ENCODE results near the gene CRKL. TPM values are rescaled to one million over a fixed set of nuclear protein-coding genes. Genes with fewer than 3 reads are reported as not detected.

Gene CRKL
- total RNA-seq, 1 donor from 2014 or later = 59.5 TPM

DNA sequence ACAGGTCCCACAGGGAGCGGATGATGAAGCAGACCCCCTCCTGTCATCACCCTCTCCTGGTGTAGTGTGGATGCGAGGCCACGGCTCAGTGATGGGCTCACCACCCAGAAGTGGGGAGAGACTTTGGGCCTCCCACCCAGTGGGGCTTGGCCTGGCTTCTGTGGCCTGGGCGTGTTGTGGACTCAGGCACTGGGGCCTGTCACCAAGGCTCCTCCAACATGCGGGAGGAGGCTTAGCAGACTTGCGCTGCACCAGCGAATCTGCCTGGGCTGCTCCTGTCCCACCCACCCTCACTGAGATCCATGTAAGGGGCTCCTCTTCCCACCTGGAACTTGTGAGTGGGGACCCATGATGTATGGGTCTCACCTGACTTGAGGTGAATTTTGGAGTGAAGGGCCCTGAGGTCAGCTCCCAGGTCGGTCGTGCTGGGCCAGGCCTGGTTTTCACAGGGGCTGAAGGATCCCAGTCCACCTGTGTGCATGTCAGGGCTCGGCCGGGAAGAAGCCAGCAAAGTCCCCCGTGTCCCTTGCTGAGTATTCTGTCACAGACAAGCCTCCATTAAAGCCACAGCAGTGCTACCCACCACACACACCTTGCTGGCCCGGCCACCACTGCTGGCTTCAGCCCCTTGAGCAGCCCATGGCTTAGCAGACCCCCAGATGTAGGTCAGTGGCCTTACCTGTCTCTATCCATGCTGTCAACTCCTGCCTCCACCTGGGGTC lies 80.5 kb downstream of the CRKL start:
- Histone ChIP-seq H3K27ac (ENCODE audit: low read depth, low read length) (no peak overlapping the region), H3K36me3 (ENCODE audit: insufficient read depth, low read length) (no peaks in the 10 kb centered on the region), H2AFZ (ENCODE audit: low read depth, low read length) (no peak overlapping the region), H3K9ac (ENCODE audit: low read length) (no peak overlapping the region), H3K27me3 (ENCODE audit: insufficient read depth, low read length) (no peaks in the 10 kb centered on the region), H4K20me1 (ENCODE audit: insufficient read depth, low read length) (peaks cover 27% of the 10 kb centered on the region), H3K4me3 (ENCODE audit: insufficient read depth, low read depth, low read length) (no peak overlapping the region), H3K4me2 (ENCODE audit: low read length) (no peak overlapping the region), H3K79me2 (ENCODE audit: insufficient read depth, low read length) (peaks cover 27% of the 10 kb centered on the region), H3K4me1 (ENCODE audit: insufficient read depth, low read length) (peaks cover 17% of the 10 kb centered on the region), H3K9me3 (ENCODE audit: insufficient read depth, low read depth, low read length) (no peaks in the 10 kb centered on the region)
- FAIRE-seq (no peak), DNase-seq (ENCODE audit: low read depth) (no peak)
- TF ChIP-seq, protein P1, sequence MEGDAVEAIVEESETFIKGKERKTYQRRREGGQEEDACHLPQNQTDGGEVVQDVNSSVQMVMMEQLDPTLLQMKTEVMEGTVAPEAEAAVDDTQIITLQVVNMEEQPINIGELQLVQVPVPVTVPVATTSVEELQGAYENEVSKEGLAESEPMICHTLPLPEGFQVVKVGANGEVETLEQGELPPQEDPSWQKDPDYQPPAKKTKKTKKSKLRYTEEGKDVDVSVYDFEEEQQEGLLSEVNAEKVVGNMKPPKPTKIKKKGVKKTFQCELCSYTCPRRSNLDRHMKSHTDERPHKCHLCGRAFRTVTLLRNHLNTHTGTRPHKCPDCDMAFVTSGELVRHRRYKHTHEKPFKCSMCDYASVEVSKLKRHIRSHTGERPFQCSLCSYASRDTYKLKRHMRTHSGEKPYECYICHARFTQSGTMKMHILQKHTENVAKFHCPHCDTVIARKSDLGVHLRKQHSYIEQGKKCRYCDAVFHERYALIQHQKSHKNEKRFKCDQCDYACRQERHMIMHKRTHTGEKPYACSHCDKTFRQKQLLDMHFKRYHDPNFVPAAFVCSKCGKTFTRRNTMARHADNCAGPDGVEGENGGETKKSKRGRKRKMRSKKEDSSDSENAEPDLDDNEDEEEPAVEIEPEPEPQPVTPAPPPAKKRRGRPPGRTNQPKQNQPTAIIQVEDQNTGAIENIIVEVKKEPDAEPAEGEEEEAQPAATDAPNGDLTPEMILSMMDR (IDR thresholded peaks at IDR 0.05; ENCODE audit: insufficient read depth, low read depth, low read length) = no peak
- no peak for TF ChIP-seq EZH2 (IDR thresholded peaks at IDR 0.05; ENCODE audit: insufficient read depth, low read length)
- Mint-ChIP-seq H3K4me3 (ENCODE audit: unreplicated experiment) (no peak overlapping the region), H3K27ac (ENCODE audit: unreplicated experiment) (no peak overlapping the region), H3K36me3 (ENCODE audit: low read depth, unreplicated experiment) (peaks cover 3% of the 10 kb centered on the region), H3K9me3 (ENCODE audit: unreplicated experiment) (no peaks in the 10 kb centered on the region), H3K27me3 (ENCODE audit: low read depth, unreplicated experiment) (no peaks in the 10 kb centered on the region), H3K4me1 (ENCODE audit: low read depth, unreplicated experiment) (no peaks in the 10 kb centered on the region)

DNA sequence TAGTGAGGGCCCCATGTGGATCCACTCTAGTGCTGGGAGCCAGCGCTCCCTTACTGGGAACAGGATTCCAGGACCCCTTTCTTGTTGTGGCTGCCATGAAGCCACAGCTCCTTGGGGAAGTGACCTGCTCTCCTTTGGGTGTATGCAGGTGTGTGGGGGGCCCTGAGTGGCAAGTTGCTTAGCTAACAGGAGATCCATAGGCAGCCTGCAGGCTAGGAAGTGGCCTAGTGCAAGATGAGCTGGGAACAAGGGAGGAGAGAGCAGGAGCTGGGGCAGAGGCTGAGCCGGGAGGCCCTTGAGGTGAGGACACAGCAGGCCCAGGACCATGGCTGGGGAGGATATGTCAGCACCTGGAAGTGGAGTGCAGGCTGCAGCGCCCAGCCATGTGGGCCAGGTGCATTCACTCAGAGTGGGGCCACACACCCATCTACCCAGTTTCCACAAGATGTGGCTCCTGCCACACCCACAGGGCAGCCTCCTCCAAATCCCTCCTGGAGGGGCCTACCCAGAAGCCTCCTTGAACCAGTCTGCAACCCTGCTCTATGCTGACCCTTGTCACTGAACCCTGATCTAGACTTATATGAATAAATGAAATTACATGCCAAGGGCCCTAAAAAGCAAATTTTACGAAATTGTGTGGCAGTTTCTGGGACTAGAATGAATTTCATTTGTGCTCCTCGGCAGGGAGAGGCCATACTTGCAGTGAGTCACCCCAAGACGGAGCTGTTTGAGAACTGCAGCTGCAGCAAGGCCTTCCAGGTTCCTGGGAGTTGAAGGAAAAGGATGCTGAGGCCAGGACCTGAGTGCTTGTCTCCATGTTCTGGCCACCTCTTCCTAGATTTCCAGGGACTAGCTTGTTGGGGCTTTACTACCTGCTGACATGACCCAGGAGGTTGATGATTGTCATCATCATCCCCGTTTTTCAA lies 81.5 kb downstream of the CRKL start:
- Histone ChIP-seq H2AFZ (ENCODE audit: low read depth, low read length) (no peak overlapping the region), H3K9ac (ENCODE audit: low read length) (peak overlapping the region; percentile 22), H3K27ac (ENCODE audit: low read depth, low read length) (no peak overlapping the region), H3K79me2 (ENCODE audit: insufficient read depth, low read length) (peaks cover 37% of the 10 kb centered on the region), H3K36me3 (ENCODE audit: insufficient read depth, low read length) (no peaks in the 10 kb centered on the region), H3K9me3 (ENCODE audit: insufficient read depth, low read depth, low read length) (no peaks in the 10 kb centered on the region), H3K4me3 (ENCODE audit: insufficient read depth, low read depth, low read length) (no peak overlapping the region), H3K4me2 (ENCODE audit: low read length) (no peak overlapping the region), H4K20me1 (ENCODE audit: insufficient read depth, low read length) (peaks cover 27% of the 10 kb centered on the region), H3K4me1 (ENCODE audit: insufficient read depth, low read length) (peaks cover 23% of the 10 kb centered on the region), H3K27me3 (ENCODE audit: insufficient read depth, low read length) (no peaks in the 10 kb centered on the region)
- DNase-seq (ENCODE audit: low read depth) (no peak), FAIRE-seq (no peak)
- no peaks in the 10 kb centered on the region for H3K9me3 Mint-ChIP-seq (ENCODE audit: unreplicated experiment)
- TF ChIP-seq EZH2 (IDR thresholded peaks at IDR 0.05; ENCODE audit: insufficient read depth, low read length) = no peak
- TF ChIP-seq, protein P1 (IDR thresholded peaks at IDR 0.05; ENCODE audit: insufficient read depth, low read depth, low read length) = no peak
- no peaks in the 10 kb centered on the region for H3K4me1 Mint-ChIP-seq (ENCODE audit: low read depth, unreplicated experiment)
- H3K27me3 Mint-ChIP-seq (ENCODE audit: low read depth, unreplicated experiment) = no peaks in the 10 kb centered on the region
- H3K4me3 Mint-ChIP-seq (ENCODE audit: unreplicated experiment) = no peak overlapping the region
- peak overlapping the region; percentile 26 for H3K27ac Mint-ChIP-seq (ENCODE audit: unreplicated experiment)
- H3K36me3 Mint-ChIP-seq (ENCODE audit: low read depth, unreplicated experiment) = peaks cover 3% of the 10 kb centered on the region

Data from astrocyte (in vitro differentiated cells and primary cell).